Loucy (cell line): ENCODE measurements around the gene TRMT10B.

Experiments used
- CTCF ChIP-seq: fragments of 200-600 bp; sonication (generic); conservative IDR thresholded peaks from 2 replicates; pipeline ENCODE4 v1.5.1; 2014; ENCODE audit warnings: mild to moderate bottlenecking, antibody characterized with exemption, low read length
- EZH2phosphoT487 ChIP-seq: fragments of 200-600 bp; IDR thresholded peaks from 2 replicates; pipeline ENCODE4 v1.6.1; 2018; ENCODE audit warnings: antibody characterized with exemption, mild to moderate bottlenecking, moderate library complexity, borderline replicate concordance

DNA sequence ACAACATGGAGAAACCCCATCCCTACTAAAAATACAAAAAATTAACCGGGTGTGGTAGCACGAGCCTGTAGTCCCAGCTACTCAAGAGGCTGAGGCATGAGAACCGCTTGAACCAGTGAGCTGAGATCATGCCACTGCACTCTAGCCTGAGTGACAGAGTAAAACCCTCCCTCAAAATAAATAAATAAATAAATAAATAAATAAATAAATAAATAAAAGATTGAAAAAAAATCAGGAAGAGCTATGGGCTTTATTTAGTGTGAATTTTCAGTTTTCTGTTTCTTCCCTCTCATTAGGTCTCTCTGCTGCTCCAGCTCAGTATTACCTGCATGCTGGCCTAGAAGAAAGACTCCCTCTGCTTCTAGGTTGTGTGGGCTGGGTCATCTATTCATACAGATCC lies 47.8 kb upstream of the TRMT10B start:
- TF ChIP-seq CTCF: no peak
- TF ChIP-seq EZH2phosphoT487: no peak
